ENCODE results near the gene ZNF182. TPM values are rescaled to one million over a fixed set of nuclear protein-coding genes. Genes with fewer than 3 reads are reported as not detected.
"Not testable (repeated sequence)": the region's sequence is repeated elsewhere in the genome, so short reads cannot be mapped to it uniquely, and the experiment has no call there.

The ZNF182 gene
- total and polyA plus RNA-seq, 2 of the 13 experiments (the other 11 are each of a cell fraction or from before 2014, with no cell fraction given) = 2.1 to 4.5 TPM

GRCh38 chrX:48021026-48021900 is 17.5 kb upstream of the ZNF182 start (continued):
- TF ChIP-seq ATF7 (IDR thresholded peaks at IDR 0.05) (peak; percentile 80), ATF7 (CRISPR knock-in tag; IDR thresholded peaks at IDR 0.05) (no peak), ASH2L (IDR thresholded peaks at IDR 0.05; ENCODE audit: insufficient read length, low read depth, low read length) (peak; percentile 31), TBX3 (IDR thresholded peaks at IDR 0.05; ENCODE audit: borderline replicate concordance) (peak; percentile 33; the same call in 1 of the 2 replicates), PHF8 (CRISPR knock-in tag; IDR thresholded peaks at IDR 0.05) (peak; percentile 40; the same call in 1 of the 2 replicates), ARID4A (CRISPR knock-in tag; IDR thresholded peaks at IDR 0.05; ENCODE audit: borderline replicate concordance) (no peak)

- ATAC-seq; H2AFZ ChIP-seq (ENCODE audit: low read length); H3K27ac ChIP-seq (ENCODE audit: extremely low read length, insufficient read depth, low read length); BruUV-seq (replicated peaks); H3K36me3 ChIP-seq (replicated peaks in 1 of 2; ENCODE audit: control insufficient read depth in 1 of 2, insufficient read depth in 2 of 2, low read length in 2 of 2); H3K4me1 ChIP-seq (ENCODE audit: insufficient read depth, low read length); H3K79me2 ChIP-seq (ENCODE audit: insufficient read depth, low read length); H3K9ac ChIP-seq (ENCODE audit: insufficient read depth, low read depth, low read length); H4K20me1 ChIP-seq (ENCODE audit: insufficient read depth, low read length); intact Hi-C loops (cut with micrococcal nuclease; ENCODE audit: unreplicated experiment); CTCF ChIA-PET (ENCODE audit: low intra/inter-chr PET ratio, low total read pairs); H3K27me3 ChIP-seq (ENCODE audit: control insufficient read depth in 1 of 2, insufficient read depth in 2 of 2, low read length in 2 of 2); DNase-seq (ENCODE audit: low spot score); FAIRE-seq; H3K9me3 ChIP-seq (ENCODE audit: low read length): not testable (repeated sequence)
- POLR2A ChIA-PET = interaction anchor here (1.2 kb wide), 1 partner anchor 184 kb away, joined by 3 read pairs; the partner anchor contains the start of gene ZNF81
- peak overlapping the region in 1 of 3 experiments; percentile 79; a peak in 1 of 6 replicates for H3K4me3 ChIP-seq (replicated peaks in 1 of 3; ENCODE audit: insufficient read depth in 1 of 3, low read depth in 2 of 3, low read length in 3 of 3)
- 93% methylated on average over 11 of the region's 11 CpGs for WGBS (ENCODE audit: low lambda C conversion rate)
- in situ Hi-C loops (cut with HindIII; ENCODE audit: extremely low pct_ligation_motif_present, low pct_unique_long_range_greater_than_20kb) = loop anchor here (10.0 kb wide), 1 partner anchor 56 kb away; no protein-coding TSS in a partner anchor
- H3K4me2 ChIP-seq (ENCODE audit: low read depth, low read length) = peak overlapping the region; percentile 64
These were observed 16.7 kb upstream of the ZNF182 start for GRCh38 chrX:48020472-48020871.

GRCh38 chrX:48019892-48020291 is 16.1 kb upstream of the ZNF182 start:
- WGBS (ENCODE audit: low lambda C conversion rate) = no CpG with 5 or more reads among the region's 1 CpG
- H3K36me3 ChIP-seq (replicated peaks in 1 of 2; ENCODE audit: control insufficient read depth in 1 of 2, insufficient read depth in 2 of 2, low read length in 2 of 2); H3K27me3 ChIP-seq (ENCODE audit: control insufficient read depth in 1 of 2, insufficient read depth in 2 of 2, low read length in 2 of 2); H2AFZ ChIP-seq (ENCODE audit: low read length); H4K20me1 ChIP-seq (ENCODE audit: insufficient read depth, low read length); intact Hi-C loops (cut with micrococcal nuclease; ENCODE audit: unreplicated experiment); CTCF ChIA-PET (ENCODE audit: low intra/inter-chr PET ratio, low total read pairs); H3K4me2 ChIP-seq (ENCODE audit: low read depth, low read length); DNase-seq (ENCODE audit: low spot score); H3K4me1 ChIP-seq (ENCODE audit: insufficient read depth, low read length); H3K79me2 ChIP-seq (ENCODE audit: insufficient read depth, low read length); H3K4me3 ChIP-seq (replicated peaks in 1 of 3; ENCODE audit: insufficient read depth in 1 of 3, low read depth in 2 of 3, low read length in 3 of 3); H3K9me3 ChIP-seq (ENCODE audit: low read length); BruUV-seq (replicated peaks); POLR2A ChIA-PET; H3K27ac ChIP-seq (ENCODE audit: extremely low read length, insufficient read depth, low read length); ATAC-seq; FAIRE-seq; H3K9ac ChIP-seq (ENCODE audit: insufficient read depth, low read depth, low read length): not testable (repeated sequence)
- in situ Hi-C loops (cut with HindIII; ENCODE audit: extremely low pct_ligation_motif_present, low pct_unique_long_range_greater_than_20kb) = loop anchor here (10.0 kb wide), 1 partner anchor 55 kb away; no protein-coding TSS in a partner anchor
